Adrenal gland (tissue), 12 donors: ENCODE results near the gene MLC1. TPM values are rescaled to one million over a fixed set of nuclear protein-coding genes. Genes with fewer than 3 reads are reported as not detected.
"Not testable (repeated sequence)": the region's sequence is repeated elsewhere in the genome, so short reads cannot be mapped to it uniquely, and the experiment has no call there.

Experiments
- DNase-seq, 7 donors: peaks; one replicate each; pipeline ENCODE4 v3.0.0-alpha.2; 2019 to 2020
- H3K27ac ChIP-seq, 5 donors: fragments of 200-600 bp; sonication (generic) in 4 of 5; 1 replicate in 3 of 5; 2 replicates in 2 of 5; pipeline versions ENCODE4 v1.5.1 to v1.8.0; 2016 to 2020; ENCODE audit warnings: mild to moderate bottlenecking in 1 of 5
- H3K27me3 ChIP-seq: fragments of 200-600 bp; 2 replicates; pipeline ENCODE4 v1.8.0; 2021
- H3K36me3 ChIP-seq, 2 donors: fragments of 200-600 bp; replicated peaks in 1 of 2; 1 replicate in 1 of 2; 2 replicates in 1 of 2; pipeline versions ENCODE4 v1.5.1 to v1.8.0; 2018 to 2022
- H3K4me1 ChIP-seq, 2 donors: fragments of 200-600 bp; replicated peaks in 1 of 2; 1 replicate in 1 of 2; 2 replicates in 1 of 2; pipeline versions ENCODE4 v1.5.1 to v1.8.0; 2018 to 2021
- H3K4me3 ChIP-seq, 4 donors: fragments of 200-600 bp; sonication (generic) in 3 of 4; one replicate each; pipeline ENCODE4 v1.5.1; 2016 to 2018
- H3K9me3 ChIP-seq, 3 donors: fragments of 200-600 bp; sonication (generic) in 1 of 3; replicated peaks in 1 of 3; 1 replicate in 2 of 3; 2 replicates in 1 of 3; pipeline versions ENCODE4 v1.5.1 to v1.8.0; 2016 to 2021
- CTCF ChIP-seq, 6 experiments: fragments of 450-650 bp in 4 of 6; fragments of 200-600 bp in 2 of 6; sonication (generic) in 1 of 6; IDR thresholded peaks; 1 replicate in 5 of 6; 2 replicates in 1 of 6; pipeline versions ENCODE4 v1.5.1 to v1.8.0; 2016 to 2021; ENCODE audit warnings: antibody characterized with exemption in 6 of 6, mild to moderate bottlenecking in 2 of 6, moderate library complexity in 1 of 6
- POLR2A ChIP-seq, 2 donors: fragments of 450-650 bp; IDR thresholded peaks; one replicate each; pipeline ENCODE4 v1.6.1; 2017; ENCODE audit warnings: antibody characterized with exemption in 2 of 2, mild to moderate bottlenecking in 2 of 2, moderate library complexity in 1 of 2
- WGBS, 4 donors: extraction: QIAGEN DNeasy Blood & Tissue Kit in 2 of 4; methylation state at CpG; one replicate each; pipeline versions ENCODE4 v1.1.5 to v1.1.7; 2013 to 2017; 5-methylcytosine and 5-hydroxymethylcytosine counted together
- intact Hi-C, 2 donors: fragments of 100-400 bp; cut with DNase I; formaldehyde crosslinking; loops; one replicate each; pipeline versions ENCODE4 v1.14.1 to v1.15.0; 2022 to 2023
- polyA plus RNA-seq, 3 donors: library from polyadenylated mRNA; stranded (reverse); fragments of 200-250 nt in 2 of 3; fragments of 350-450 nt in 1 of 3; fragmentation: Illumina TruSeq in 1 of 3; extraction: RNeasy Lipid Tissue Mini Kit (QIAGEN cat#74804) in 1 of 3; gene quantifications; one replicate each; pipeline ENCODE4 v1.2.3, GENCODE V29; 2013 to 2014
- total RNA-seq, 9 donors: library from RNA; depleted of rRNA in 4 of 9; stranded (reverse); fragments of >200 nt in 4 of 9; fragments of 120-200 nt in 1 of 9; fragmentation: NEBNext Ultra II Directional in 1 of 9; extraction: Animal tissue kit (Norgen Biotek cat#: 25700) in 1 of 9; gene quantifications; one replicate each; pipeline versions ENCODE4 v1.1.0 to v1.2.4, GENCODE V29; 2013 to 2023
- donor health status: healthy with polysubstance abuse.
- donor health status: Bipolar disorder and iron deficiency.
- donor health status: DM: yes; HTN: yes; CAD: no.
- donor health status: DM: no; HTN: no; CAD: no.
- donor health status: DM: no; HTN: no; CAD: no.
- donor health status: DM: yes; HTN: yes; CAD: no.

The MLC1 gene
- total and polyA plus RNA-seq, 12 donors, result 0.03 to 0.22 TPM; not detected in 10

GRCh38 chr22:50089682-50090411 is 4.6 kb upstream of the MLC1 start, which contains the start of gene MOV10L1:
TSS of gene MOV10L1 (plus strand) at chr22:50090006. CDS start at chr22:50090089, 83 bp downstream.
- H3K9me3 ChIP-seq, result no peaks in the 10 kb centered on the region
- H3K4me1 ChIP-seq, result no peaks in the 10 kb centered on the region
- H3K27me3 ChIP-seq, result peaks cover 19% of the 10 kb centered on the region
- no peak within 1 kb of the TSS for H3K27ac ChIP-seq
- H3K36me3 ChIP-seq, result no peaks in the 10 kb centered on the region
- 35 to 80% (median 46%) methylated on average over 13 to 83 of the region's 83 CpGs for WGBS, 4 donors
- intact Hi-C loops, result no loop called here
- no peak within 1 kb of the TSS for H3K4me3 ChIP-seq
- DNase-seq, result peak in 2 of 7 donors; percentile 11 to 40
- TF ChIP-seq CTCF (IDR thresholded peaks at IDR 0.05) (no peak), POLR2A (IDR thresholded peaks at IDR 0.05) (no peak)

GRCh38 chr22:50089231-50089630 is 4.0 kb upstream of the MLC1 start:
- H3K27me3 ChIP-seq, result peaks cover 24% of the 10 kb centered on the region
- intact Hi-C loops, result no loop called here
- no peak for DNase-seq
- H3K27ac ChIP-seq, result no peak overlapping the region
- no peak overlapping the region for H3K4me3 ChIP-seq
- H3K4me1 ChIP-seq, result no peaks in the 10 kb centered on the region
- WGBS, 4 donors, result 74 to 86% (median 79%) methylated on average over 11 of the region's 11 CpGs
- H3K36me3 ChIP-seq, result no peaks in the 10 kb centered on the region
- no peak for TF ChIP-seq CTCF (IDR thresholded peaks at IDR 0.05)
- no peak for TF ChIP-seq POLR2A (IDR thresholded peaks at IDR 0.05)
- no peaks in the 10 kb centered on the region for H3K9me3 ChIP-seq

- no peak for DNase-seq
- WGBS, 4 donors, result 86 to 92% (median 91%) methylated on average over 11 to 12 of the region's 12 CpGs
- Histone ChIP-seq H3K9me3 (no peaks in the 10 kb centered on the region), H3K4me1 (no peaks in the 10 kb centered on the region), H3K27ac (no peak overlapping the region), H3K27me3 (peaks cover 33% of the 10 kb centered on the region), H3K36me3 (no peaks in the 10 kb centered on the region), H3K4me3 (no peak overlapping the region)
- TF ChIP-seq POLR2A (IDR thresholded peaks at IDR 0.05), result no peak
- intact Hi-C loops, result no loop called here
Measured at GRCh38 chr22:50088096-50088495, 2.9 kb upstream of the MLC1 start.

GRCh38 chr22:50087646-50088045 is 2.4 kb upstream of the MLC1 start:
- H3K27ac ChIP-seq, result no peak overlapping the region
- H3K27me3 ChIP-seq, result peaks cover 33% of the 10 kb centered on the region
- TF ChIP-seq CTCF (IDR thresholded peaks at IDR 0.05) (no peak), POLR2A (IDR thresholded peaks at IDR 0.05) (no peak)
- H3K4me1 ChIP-seq, result no peaks in the 10 kb centered on the region
- no peaks in the 10 kb centered on the region for H3K9me3 ChIP-seq
- H3K4me3 ChIP-seq, result no peak overlapping the region
- intact Hi-C loops, result no loop called here
- 87 to 92% (median 88%) methylated on average over 8 to 12 of the region's 12 CpGs for WGBS, 4 donors
- DNase-seq, result no peak
- H3K36me3 ChIP-seq, result no peaks in the 10 kb centered on the region

- H3K9me3 ChIP-seq, H3K36me3 ChIP-seq, H3K27ac ChIP-seq, H3K4me1 ChIP-seq, intact Hi-C loops, H3K4me3 ChIP-seq, DNase-seq: not testable (repeated sequence)
- WGBS, 4 donors, result 72 to 90% (median 83%) methylated on average over 4 of the region's 4 CpGs
- peaks cover 33% of the 10 kb centered on the region for H3K27me3 ChIP-seq
Measured at GRCh38 chr22:50086975-50087374, 1.7 kb upstream of the MLC1 start.
